ENCODE data around the gene CRYM.
"Not testable (repeated sequence)": the region's sequence is repeated elsewhere in the genome, so short reads cannot be mapped to it uniquely, and the experiment has no call there.

The CRYM gene

DNA sequence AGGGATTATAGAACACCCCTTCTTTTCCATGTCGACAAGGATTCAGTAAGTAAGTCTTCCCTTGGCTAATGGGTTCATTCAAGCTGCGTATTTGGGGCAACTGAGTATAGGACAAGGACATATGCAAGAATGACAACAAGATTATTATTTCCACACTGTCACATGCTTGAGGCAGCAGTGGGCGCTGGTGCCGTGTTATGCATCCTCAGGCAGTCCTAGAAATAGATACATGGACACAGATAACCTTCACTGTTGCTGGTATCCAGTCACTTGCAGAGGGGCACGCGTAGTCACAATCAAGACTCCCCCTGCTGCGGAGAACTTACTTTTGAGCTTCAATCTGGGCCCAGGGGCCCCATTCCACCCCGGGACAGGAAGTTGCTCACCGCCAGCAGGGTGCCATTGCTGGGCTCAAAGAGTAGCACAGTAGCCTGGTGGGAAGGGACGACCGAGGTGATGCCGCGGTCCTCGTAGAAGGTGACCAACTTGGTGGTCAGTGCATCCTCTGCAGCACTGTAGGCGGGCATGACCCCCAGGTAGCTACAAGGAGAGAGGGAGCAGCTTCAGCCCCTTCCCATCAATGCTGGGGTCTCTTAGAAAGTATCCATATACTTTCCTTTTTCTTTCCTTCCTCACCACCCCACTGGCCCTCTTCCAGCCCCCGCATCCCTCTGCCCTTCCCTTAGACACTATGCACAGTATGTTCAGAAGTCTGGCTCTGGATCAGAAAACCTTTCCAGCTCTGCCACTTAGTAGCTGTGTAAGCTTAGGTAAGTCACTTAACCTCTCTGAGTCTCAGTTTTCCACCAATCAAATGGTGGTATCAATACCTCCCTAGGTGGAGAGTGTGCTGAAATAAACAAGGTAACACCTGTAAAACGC is 804 bp downstream of the CRYM start:
- no peak for DNase-seq

DNA sequence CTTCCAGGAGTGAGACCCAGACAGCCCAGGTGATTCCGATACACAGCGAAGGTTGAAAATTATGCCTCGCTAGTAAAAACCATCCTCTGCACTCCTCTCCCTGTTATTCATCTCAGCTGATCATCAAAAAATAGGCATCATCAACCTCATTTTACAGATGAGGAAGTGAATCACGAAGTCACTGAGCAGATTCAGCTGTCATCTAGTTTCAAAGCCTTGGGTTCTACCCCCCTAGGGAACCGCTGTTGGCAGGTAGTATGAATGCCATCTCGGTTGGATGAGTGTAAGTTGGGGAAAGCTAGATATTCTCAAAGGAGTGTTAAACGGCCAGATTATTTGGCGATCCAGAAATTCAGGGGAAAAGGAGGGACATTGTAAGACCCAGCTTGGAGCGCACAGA is 2.0 kb downstream of the CRYM start:
- peak; percentile 21 for DNase-seq

- DNase-seq = no peak
Measured at GRCh38 chr16:21275529-21275928, 2.6 kb downstream of the CRYM start.

DNA sequence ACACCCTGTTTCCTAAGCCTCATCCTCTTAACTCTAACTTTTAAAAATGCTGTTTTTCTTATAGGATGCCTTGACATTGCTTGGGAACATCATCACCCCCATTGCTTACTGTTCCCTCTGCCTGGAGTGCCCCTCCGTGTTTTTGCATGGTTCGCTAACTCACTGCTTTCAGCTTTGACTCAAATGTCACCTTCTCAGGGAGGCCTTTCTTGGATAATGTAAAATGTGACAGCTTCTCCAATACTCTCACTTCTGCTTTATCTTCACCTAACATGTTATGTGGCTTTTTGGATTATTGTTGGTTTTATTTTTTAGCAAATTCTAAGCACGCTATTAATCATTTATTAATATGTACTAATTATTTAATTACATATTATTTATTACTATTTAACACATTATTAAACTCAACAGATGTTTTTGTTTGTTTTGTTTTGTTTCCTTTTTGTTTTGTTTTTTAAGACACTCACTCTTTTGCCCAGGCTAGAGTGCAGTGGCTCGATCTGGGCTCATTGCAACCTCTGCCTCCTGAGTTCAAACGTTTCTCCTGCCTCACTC is 3.8 kb downstream of the CRYM start:
- DNase-seq = no peak

DNA sequence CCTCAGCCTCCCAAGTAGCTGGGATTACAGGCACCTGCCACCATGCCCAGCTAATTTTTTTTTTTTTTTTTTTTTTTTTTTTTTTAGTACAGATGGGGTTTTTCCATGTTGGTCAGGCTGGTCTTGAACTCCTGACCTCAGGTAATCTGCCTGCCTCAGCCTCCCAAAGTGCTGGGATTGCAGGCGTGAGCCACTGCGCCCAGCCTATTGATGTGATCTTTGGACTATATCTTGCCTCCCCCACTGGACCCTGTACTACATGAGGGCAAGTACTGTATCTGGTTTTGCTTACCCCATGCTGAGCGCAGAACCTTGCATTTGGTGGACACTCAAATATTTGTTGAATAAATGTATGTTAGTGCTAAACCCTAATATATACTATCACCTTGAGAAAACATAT is 5.3 kb downstream of the CRYM start:
- not testable (repeated sequence) for DNase-seq

GRCh38 chr16:21272253-21272652 is 5.8 kb downstream of the CRYM start:
- no peak for DNase-seq

- DNase-seq = no peak
Measured at GRCh38 chr16:21268236-21268635, 9.9 kb downstream of the CRYM start.

- DNase-seq = peak; percentile 33
Measured at GRCh38 chr16:21267298-21267697, 10.8 kb downstream of the CRYM start.

GRCh38 chr16:21265104-21265837 is 12.8 kb downstream of the CRYM start:
- DNase-seq = peak; percentile 9

DNA sequence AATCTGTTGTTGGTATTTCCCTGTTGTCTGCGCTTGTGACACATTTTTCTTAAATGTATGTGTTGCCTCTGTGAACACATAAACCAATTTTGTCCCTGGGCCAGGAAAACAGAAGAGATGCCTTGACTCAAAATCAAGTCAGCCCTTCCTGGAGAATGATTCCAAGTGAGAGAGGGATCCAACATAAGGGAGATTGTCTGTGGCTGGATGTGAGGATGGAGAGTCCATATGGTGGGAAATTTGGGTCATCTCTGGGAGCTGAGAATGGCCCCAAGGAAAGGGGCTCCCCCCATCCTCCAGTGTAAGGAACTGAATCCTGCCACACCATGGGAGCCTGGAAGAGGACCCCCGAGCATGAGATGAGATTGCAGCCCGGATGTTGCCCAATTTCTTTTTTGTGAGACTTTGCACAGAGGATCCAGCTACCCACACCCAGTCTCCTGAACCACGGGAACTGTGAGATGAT is 13.5 kb downstream of the CRYM start:
- DNase-seq = peak; percentile 11

GRCh38 chr16:21263640-21264570 is 14.2 kb downstream of the CRYM start:
- peak; percentile 38 for DNase-seq

GRCh38 chr16:21262779-21263639 is 15.1 kb downstream of the CRYM start:
- no peak for DNase-seq

DNA sequence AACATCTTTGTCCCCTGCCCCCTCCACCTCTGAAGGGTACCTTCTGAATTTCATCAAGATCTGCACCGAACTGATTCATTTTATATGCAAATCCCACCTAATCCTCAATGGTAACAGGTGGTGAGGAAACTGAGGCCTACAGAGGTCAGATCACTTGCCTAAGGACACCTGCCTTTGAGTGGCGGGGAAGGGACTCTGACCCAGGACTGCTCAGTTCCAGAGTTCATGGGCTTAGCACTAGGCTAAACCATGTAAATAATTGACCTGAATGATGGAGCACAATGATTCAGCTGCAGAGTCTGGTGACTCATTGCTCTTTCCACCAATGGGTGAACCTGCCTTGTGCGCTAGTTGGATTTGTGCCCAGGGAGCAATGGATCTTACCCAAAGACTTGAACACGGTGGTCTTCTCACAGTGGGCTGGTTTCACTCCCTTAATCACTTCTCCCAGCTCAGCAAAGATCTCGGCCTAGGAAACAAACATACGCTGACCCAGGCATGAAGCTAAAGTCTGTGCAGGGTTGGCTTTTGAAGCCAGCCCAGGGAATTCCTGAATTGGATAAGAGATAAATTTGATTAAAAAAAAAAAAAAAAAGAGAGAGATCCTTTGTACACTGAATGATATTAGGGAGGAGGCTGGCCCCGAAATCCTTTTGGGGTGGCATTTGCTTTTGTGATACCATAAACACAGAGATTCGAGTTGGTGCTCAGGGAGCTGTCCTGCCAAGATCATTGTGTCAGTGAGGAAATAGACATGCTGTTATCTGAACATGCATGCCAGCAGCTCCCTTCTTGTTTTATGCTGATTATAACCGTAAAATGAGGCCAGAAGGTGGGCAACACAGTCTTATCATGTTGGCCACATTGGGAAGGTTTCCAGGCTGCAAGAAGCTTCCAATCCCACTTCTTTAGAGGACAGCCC is 17.0 kb downstream of the CRYM start:
- no peak for DNase-seq

GRCh38 chr16:21257284-21257683 is 20.8 kb downstream of the CRYM start:
- DNase-seq = no peak

DNA sequence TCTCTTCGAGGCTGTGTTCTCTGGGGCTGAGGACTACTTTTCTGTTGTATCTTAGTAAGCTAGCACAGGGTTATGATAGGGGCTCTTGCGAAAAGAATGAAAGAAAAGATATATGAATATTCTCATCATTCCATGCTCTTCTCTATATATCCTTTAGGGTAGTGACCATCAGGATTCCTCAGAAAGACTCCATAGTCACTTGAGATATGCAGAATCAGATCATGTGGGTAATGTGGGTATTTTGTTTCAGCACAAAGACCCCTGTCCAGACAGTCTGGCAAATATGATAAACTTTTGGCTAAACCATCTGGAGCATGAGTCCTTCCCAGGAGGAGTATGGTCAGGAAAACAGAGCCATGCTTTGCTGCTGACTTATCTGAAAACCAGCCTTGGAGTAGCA is 21.5 kb downstream of the CRYM start:
- DNase-seq = no peak

DNA sequence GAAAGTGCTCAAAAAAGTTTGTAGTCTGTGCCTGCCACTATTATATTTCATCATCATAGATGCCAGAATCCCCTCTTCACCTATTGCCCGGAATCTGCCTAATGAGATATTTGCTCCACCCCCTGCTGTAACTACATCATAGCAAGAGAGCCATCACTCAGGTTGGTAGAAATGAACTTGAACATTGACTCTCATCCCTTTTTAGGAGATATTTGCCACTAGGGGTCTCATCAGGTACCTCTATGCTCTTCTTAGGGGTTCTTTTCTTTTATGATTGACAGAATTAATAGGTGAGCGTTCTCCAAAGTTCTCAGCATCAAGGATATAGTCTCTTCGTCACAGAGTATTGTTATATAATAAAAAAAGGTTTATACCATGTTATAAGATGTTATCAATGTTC is 24.6 kb downstream of the CRYM start:
- DNase-seq = no peak

DNA sequence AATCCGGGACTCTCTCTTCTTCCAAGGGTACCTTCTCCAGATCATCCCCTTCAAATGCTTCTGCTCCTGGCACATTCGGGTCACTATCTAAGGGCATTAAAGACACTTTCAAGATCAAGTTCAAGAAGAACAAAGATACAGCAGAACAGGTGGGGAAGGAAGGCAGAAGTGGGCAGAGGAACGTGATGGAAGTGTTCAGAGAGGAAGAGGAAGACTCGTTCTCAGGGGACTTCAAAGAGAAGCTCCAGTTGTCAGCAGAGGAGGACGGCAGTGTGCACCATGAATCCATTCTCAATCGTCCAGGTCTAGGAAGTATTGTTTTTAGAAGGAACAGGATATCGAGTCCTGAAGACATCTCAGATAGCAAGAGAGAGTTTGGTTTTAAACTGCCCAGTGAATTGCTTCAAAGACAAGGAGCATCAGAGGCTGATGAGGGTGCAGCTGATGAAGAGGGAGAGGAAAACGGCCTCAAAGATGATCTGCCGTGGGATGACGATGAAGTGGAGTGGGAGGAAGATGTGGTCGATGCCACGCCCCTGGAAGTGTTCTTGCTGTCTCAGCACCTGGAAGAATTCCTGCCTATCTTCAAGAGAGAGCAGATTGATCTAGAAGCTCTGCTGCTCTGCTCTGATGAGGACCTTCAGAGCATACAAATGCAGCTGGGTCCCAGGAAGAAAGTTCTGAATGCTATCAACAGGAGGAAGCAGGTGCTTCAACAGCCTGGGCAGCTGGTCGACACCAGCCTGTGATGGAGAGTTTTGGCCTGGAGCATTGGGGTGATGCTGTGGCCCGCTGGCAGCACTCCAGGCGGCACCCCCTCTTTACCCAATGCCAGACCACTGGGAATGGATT is 27.8 kb downstream of the CRYM start:
- no peak for DNase-seq

- DNase-seq = not testable (repeated sequence)
Measured at GRCh38 chr16:21248179-21248578, 29.9 kb downstream of the CRYM start.

GRCh38 chr16:21244518-21245215 is 33.4 kb downstream of the CRYM start:
- DNase-seq = no peak

Measured in activated CD8-positive, alpha-beta memory T cell treated with anti-CD3 and anti-CD28 coated beads for 24 hours (primary cell).